SK-N-SH treated with all-trans-retinoic acid at 6 μM for 48 hours (cell line): ENCODE measurements around the gene FGF21.
A peak's percentile ranks its signal among the peaks of the same experiment; 100 is the strongest.
"Not testable (repeated sequence)": the region's sequence is repeated elsewhere in the genome, so short reads cannot be mapped to it uniquely, and the experiment has no call there.

ENCODE experiments used
- ATAC-seq: fragments of 200-7000 bp; cut with Tn5 transposase; 3 replicates; pipeline ENCODE4 v1.9.1; 2020; ENCODE audit warnings: mild to moderate bottlenecking, moderate library complexity
- ARNTL ChIP-seq: fragments of 450-650 bp; formaldehyde crosslinking; IDR thresholded peaks from 2 replicates; pipeline ENCODE4 v1.5.0; 2020; ENCODE audit warnings: low read depth, mild to moderate bottlenecking, moderate library complexity, borderline replicate concordance
- BACH2 ChIP-seq: fragments of 250-450 bp; sonication (Bioruptor Pico); IDR thresholded peaks from 2 replicates; pipeline ENCODE4 v1.9.0; 2021; ENCODE audit warnings: mild to moderate bottlenecking, borderline replicate concordance
- CSDC2 ChIP-seq: fragments of 250-450 bp; sonication (Bioruptor Pico); IDR thresholded peaks from 2 replicates; pipeline ENCODE4 v1.5.0; 2020; ENCODE audit warnings: mild to moderate bottlenecking, moderate library complexity
- GLIS3 ChIP-seq: fragments of 250-450 bp; sonication (Bioruptor Pico); IDR thresholded peaks from 2 replicates; pipeline ENCODE4 v1.5.0; 2020; ENCODE audit warnings: mild to moderate bottlenecking, moderate library complexity
- ISL1 ChIP-seq: fragments of 250-450 bp; sonication (Bioruptor Pico); IDR thresholded peaks from 2 replicates; pipeline ENCODE4 v2.1.2; 2022; ENCODE audit warnings: mild to moderate bottlenecking, moderate library complexity
- OSR1 ChIP-seq: fragments of 250-450 bp; sonication (Bioruptor Pico); IDR thresholded peaks from 2 replicates; pipeline ENCODE4 v1.8.0; 2022; ENCODE audit warnings: moderate library complexity, mild to moderate bottlenecking, inconsistent platforms
- PPARA ChIP-seq: fragments of 250-450 bp; sonication (Bioruptor Pico); IDR thresholded peaks from 2 replicates; pipeline ENCODE4 v1.5.0; 2020; ENCODE audit warnings: mild to moderate bottlenecking, borderline replicate concordance
- RARB ChIP-seq: fragments of 250-450 bp; sonication (Bioruptor Pico); IDR thresholded peaks from 2 replicates; pipeline ENCODE4 v1.8.0; 2021; ENCODE audit warnings: mild to moderate bottlenecking, moderate library complexity
- SNAI2 ChIP-seq: fragments of 250-450 bp; sonication (Bioruptor Pico); IDR thresholded peaks from 2 replicates; pipeline ENCODE4 v1.5.0; 2020; ENCODE audit warnings: mild to moderate bottlenecking, moderate library complexity
- TCF4 ChIP-seq: fragments of 250-450 bp; sonication (Bioruptor Pico); IDR thresholded peaks from 2 replicates; pipeline ENCODE4 v1.8.0; 2021; ENCODE audit warnings: mild to moderate bottlenecking, moderate library complexity, borderline replicate concordance
- ZC3H10 ChIP-seq: fragments of 250-450 bp; sonication (Bioruptor Pico); IDR thresholded peaks from 2 replicates; pipeline ENCODE4 v1.5.1; 2021; ENCODE audit warnings: mild to moderate bottlenecking, moderate library complexity
- ZFP30 ChIP-seq: fragments of 450-650 bp; formaldehyde crosslinking; IDR thresholded peaks from 2 replicates; pipeline ENCODE4 v1.5.0; 2022; ENCODE audit warnings: mild to moderate bottlenecking, moderate library complexity
- ZNF565 ChIP-seq: fragments of 450-650 bp; formaldehyde crosslinking; conservative IDR thresholded peaks from 2 replicates; pipeline ENCODE4 v1.5.0; 2020; ENCODE audit warnings: low read depth, mild to moderate bottlenecking, moderate library complexity
- ZNF70 ChIP-seq: fragments of 450-650 bp; formaldehyde crosslinking; IDR thresholded peaks from 2 replicates; pipeline ENCODE4 v1.5.0; 2020; ENCODE audit warnings: mild to moderate bottlenecking, moderate library complexity
- ZNF8 ChIP-seq: fragments of 450-650 bp; formaldehyde crosslinking; IDR thresholded peaks from 2 replicates; pipeline ENCODE4 v1.5.0; 2020; ENCODE audit warnings: mild to moderate bottlenecking, moderate library complexity
- TF ChIP-seq, protein P1 (sequence below): fragments of 250-450 bp; sonication (Bioruptor Pico); IDR thresholded peaks from 2 replicates; pipeline ENCODE4 v1.8.0; 2020; ENCODE audit warnings: mild to moderate bottlenecking, moderate library complexity, borderline replicate concordance
- TF ChIP-seq, protein P2 (sequence below): fragments of 250-450 bp; sonication (Bioruptor Pico); IDR thresholded peaks from 2 replicates; pipeline ENCODE4 v1.5.0; 2020; ENCODE audit warnings: mild to moderate bottlenecking, moderate library complexity
- TF ChIP-seq, protein P3 (sequence below): fragments of 250-450 bp; sonication (Bioruptor Pico); IDR thresholded peaks from 2 replicates; pipeline ENCODE4 v1.8.0; 2021; ENCODE audit warnings: low read depth, mild to moderate bottlenecking, moderate library complexity, borderline replicate concordance
- TF ChIP-seq, protein P4 (sequence below): fragments of 250-450 bp; sonication (Bioruptor Pico); IDR thresholded peaks from 2 replicates; pipeline ENCODE4 v1.5.1; 2021; ENCODE audit warnings: mild to moderate bottlenecking, moderate library complexity

Gene FGF21

DNA sequence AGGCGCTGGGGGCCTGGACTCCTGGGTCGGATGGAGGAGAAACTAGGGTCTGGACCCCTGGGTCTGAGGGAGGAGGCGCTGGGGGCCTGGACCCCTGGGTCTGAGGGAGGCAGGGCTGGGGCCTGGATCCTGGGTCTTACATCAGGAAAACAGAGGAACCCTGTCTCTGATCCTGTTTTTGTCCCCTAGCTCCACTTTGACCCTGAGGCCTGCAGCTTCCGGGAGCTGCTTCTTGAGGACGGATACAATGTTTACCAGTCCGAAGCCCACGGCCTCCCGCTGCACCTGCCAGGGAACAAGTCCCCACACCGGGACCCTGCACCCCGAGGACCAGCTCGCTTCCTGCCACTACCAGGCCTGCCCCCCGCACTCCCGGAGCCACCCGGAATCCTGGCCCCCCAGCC lies 2.4 kb downstream of the FGF21 start (continued):
- TF ChIP-seq, protein P1, sequence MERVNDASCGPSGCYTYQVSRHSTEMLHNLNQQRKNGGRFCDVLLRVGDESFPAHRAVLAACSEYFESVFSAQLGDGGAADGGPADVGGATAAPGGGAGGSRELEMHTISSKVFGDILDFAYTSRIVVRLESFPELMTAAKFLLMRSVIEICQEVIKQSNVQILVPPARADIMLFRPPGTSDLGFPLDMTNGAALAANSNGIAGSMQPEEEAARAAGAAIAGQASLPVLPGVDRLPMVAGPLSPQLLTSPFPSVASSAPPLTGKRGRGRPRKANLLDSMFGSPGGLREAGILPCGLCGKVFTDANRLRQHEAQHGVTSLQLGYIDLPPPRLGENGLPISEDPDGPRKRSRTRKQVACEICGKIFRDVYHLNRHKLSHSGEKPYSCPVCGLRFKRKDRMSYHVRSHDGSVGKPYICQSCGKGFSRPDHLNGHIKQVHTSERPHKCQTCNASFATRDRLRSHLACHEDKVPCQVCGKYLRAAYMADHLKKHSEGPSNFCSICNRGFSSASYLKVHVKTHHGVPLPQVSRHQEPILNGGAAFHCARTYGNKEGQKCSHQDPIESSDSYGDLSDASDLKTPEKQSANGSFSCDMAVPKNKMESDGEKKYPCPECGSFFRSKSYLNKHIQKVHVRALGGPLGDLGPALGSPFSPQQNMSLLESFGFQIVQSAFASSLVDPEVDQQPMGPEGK (CRISPR knock-in tag): no peak
- TF ChIP-seq ISL1 (no peak), PPARA (no peak), OSR1 (CRISPR knock-in tag) (no peak), ZC3H10 (CRISPR knock-in tag) (no peak), ARNTL (CRISPR knock-in tag) (no peak), RARB (no peak)

DNA sequence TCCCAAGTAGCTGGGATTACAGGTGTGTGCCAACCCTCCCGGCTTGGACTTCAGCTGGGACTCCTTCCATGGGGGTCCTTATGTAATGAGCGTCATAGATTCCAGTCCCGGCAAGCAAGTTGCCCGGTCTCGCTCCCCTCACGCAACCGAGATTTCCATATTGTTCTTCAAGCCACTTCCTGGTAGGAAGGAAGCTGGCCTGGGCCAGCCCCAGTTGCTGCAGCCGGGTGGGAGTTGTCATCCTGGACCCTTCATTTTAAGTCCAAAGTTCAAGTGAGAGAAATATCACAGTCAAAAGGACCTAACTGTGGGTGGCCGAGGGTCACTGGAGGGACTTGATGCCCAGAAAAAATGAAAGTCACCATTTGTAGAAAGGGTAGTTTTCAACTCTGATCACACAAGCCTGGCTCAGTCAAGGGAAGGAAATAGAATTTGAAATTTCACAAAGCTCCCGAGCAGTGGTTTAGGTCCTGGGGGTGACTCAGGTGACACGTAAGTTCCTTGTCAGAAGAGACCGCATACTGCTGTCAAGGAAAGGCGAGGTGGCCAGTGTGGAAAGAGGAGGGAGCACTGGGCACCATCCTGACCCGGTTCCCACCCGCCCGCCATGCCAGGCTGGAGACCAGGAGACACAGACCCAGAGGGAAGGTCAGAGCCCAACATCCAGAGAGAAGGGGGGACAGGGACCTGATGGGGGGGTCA lies 5.3 kb downstream of the FGF21 start:
- no peak for TF ChIP-seq ZNF70 (CRISPR knock-in tag)
- no peak for TF ChIP-seq PPARA
- TF ChIP-seq, protein P2, sequence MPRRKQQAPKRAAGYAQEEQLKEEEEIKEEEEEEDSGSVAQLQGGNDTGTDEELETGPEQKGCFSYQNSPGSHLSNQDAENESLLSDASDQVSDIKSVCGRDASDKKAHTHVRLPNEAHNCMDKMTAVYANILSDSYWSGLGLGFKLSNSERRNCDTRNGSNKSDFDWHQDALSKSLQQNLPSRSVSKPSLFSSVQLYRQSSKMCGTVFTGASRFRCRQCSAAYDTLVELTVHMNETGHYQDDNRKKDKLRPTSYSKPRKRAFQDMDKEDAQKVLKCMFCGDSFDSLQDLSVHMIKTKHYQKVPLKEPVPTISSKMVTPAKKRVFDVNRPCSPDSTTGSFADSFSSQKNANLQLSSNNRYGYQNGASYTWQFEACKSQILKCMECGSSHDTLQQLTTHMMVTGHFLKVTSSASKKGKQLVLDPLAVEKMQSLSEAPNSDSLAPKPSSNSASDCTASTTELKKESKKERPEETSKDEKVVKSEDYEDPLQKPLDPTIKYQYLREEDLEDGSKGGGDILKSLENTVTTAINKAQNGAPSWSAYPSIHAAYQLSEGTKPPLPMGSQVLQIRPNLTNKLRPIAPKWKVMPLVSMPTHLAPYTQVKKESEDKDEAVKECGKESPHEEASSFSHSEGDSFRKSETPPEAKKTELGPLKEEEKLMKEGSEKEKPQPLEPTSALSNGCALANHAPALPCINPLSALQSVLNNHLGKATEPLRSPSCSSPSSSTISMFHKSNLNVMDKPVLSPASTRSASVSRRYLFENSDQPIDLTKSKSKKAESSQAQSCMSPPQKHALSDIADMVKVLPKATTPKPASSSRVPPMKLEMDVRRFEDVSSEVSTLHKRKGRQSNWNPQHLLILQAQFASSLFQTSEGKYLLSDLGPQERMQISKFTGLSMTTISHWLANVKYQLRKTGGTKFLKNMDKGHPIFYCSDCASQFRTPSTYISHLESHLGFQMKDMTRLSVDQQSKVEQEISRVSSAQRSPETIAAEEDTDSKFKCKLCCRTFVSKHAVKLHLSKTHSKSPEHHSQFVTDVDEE (CRISPR knock-in tag): no peak
- TF ChIP-seq ISL1: no peak
- TF ChIP-seq, protein P3, sequence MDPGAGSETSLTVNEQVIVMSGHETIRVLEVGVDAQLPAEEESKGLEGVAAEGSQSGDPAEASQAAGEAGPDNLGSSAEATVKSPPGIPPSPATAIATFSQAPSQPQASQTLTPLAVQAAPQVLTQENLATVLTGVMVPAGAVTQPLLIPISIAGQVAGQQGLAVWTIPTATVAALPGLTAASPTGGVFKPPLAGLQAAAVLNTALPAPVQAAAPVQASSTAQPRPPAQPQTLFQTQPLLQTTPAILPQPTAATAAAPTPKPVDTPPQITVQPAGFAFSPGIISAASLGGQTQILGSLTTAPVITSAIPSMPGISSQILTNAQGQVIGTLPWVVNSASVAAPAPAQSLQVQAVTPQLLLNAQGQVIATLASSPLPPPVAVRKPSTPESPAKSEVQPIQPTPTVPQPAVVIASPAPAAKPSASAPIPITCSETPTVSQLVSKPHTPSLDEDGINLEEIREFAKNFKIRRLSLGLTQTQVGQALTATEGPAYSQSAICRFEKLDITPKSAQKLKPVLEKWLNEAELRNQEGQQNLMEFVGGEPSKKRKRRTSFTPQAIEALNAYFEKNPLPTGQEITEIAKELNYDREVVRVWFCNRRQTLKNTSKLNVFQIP (CRISPR knock-in tag): no peak
- TF ChIP-seq, protein P4, sequence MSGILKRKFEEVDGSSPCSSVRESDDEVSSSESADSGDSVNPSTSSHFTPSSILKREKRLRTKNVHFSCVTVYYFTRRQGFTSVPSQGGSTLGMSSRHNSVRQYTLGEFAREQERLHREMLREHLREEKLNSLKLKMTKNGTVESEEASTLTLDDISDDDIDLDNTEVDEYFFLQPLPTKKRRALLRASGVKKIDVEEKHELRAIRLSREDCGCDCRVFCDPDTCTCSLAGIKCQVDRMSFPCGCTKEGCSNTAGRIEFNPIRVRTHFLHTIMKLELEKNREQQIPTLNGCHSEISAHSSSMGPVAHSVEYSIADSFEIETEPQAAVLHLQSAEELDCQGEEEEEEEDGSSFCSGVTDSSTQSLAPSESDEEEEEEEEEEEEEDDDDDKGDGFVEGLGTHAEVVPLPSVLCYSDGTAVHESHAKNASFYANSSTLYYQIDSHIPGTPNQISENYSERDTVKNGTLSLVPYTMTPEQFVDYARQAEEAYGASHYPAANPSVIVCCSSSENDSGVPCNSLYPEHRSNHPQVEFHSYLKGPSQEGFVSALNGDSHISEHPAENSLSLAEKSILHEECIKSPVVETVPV (CRISPR knock-in tag): no peak
- TF ChIP-seq CSDC2 (CRISPR knock-in tag): no peak
- no peak for TF ChIP-seq ZNF8 (CRISPR knock-in tag)
- no peak for TF ChIP-seq ZC3H10 (CRISPR knock-in tag)
- TF ChIP-seq SNAI2 (CRISPR knock-in tag): no peak
- TF ChIP-seq BACH2 (CRISPR knock-in tag): no peak
- no peak for TF ChIP-seq GLIS3 (CRISPR knock-in tag)
- no peak for TF ChIP-seq ZNF565
- no peak for TF ChIP-seq RARB
- TF ChIP-seq OSR1 (CRISPR knock-in tag): no peak
- TF ChIP-seq ARNTL (CRISPR knock-in tag): no peak
- no peak for TF ChIP-seq ZFP30 (CRISPR knock-in tag)
- TF ChIP-seq, protein P1 (CRISPR knock-in tag): no peak
- no peak for TF ChIP-seq TCF4 (CRISPR knock-in tag)
- no peak for ATAC-seq

DNA sequence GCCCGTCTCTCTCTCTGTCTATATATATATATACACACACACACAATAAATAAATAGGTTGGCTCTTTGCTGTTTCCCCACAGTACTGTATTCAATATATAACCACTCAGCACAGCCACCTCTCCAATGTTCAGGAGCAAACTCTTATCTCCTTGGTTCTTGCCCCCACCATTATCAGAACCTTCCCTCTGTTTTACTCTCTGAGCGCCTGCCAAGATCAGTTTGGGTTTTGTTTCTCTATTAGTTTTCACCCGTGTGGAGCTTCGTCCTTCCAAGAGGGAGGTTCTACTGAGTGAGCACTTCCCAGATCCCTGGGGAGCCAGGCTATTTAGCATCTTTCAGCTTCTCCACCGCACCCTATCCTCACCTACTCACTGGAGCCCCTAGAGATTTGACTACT lies 10.5 kb downstream of the FGF21 start:
- not testable (repeated sequence) for ATAC-seq

DNA sequence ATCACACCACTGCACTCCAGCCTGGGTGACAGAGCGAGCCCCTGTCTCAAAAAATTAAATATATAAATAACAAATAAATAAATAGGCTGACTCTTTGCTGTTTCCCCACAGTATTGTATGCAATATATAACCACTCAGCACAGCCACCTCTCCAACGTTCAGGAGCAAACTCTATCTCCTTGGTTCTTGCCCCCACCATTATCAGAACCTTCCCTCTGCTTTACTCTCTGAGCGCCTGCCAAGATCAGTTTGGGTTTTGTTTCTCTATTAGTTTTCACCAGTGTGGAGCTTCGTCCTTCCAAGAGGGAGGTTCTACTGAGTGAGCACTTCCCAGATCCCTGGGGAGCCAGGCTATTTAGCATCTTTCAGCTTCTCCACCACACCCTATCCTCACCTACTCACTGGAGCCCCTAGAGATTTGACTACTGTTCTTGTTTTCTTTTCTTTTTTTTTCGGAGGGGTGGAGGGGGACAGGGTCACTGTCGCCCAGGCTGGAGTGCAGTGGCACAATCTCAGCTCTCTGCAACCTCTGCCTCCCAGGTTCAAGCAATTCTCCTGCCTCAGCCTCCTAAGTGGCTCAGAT lies 12.9 kb downstream of the FGF21 start:
- peak; percentile 26; the same call in 2 of the 3 replicates for ATAC-seq
